NCI-H510A treated with DMSO at 0.1 percent for 48 hours (cell line): Measurements from ENCODE around the gene CHCHD6.

Experiments used
- DNase-seq: peaks from one replicate; lab custom pipeline; 2025; lab: John Stamatoyannopoulos, UW

CHCHD6 gene

GRCh38 chr3:126941721-126942270 is 237.8 kb downstream of the CHCHD6 start:
- no peak for DNase-seq

GRCh38 chr3:126944089-126944965 is 240.3 kb downstream of the CHCHD6 start:
- DNase-seq = no peak

GRCh38 chr3:126945171-126945721 is 241.2 kb downstream of the CHCHD6 start:
- DNase-seq = no peak

- DNase-seq = no peak
Observed at GRCh38 chr3:126945891-126946290, 241.9 kb downstream of the CHCHD6 start.

- no peak for DNase-seq
Observed at GRCh38 chr3:126946405-126946804, 242.4 kb downstream of the CHCHD6 start.

GRCh38 chr3:126947429-126947828 is 243.4 kb downstream of the CHCHD6 start:
- DNase-seq = no peak

GRCh38 chr3:126948980-126949535 is 245.0 kb downstream of the CHCHD6 start:
- DNase-seq = no peak

GRCh38 chr3:126951561-126951960 is 247.5 kb downstream of the CHCHD6 start:
- DNase-seq = no peak

GRCh38 chr3:126952261-126952982 is 248.4 kb downstream of the CHCHD6 start:
- DNase-seq = no peak

- no peak for DNase-seq
Observed at GRCh38 chr3:126952983-126953660, 249.1 kb downstream of the CHCHD6 start.

GRCh38 chr3:126954141-126954842 is 250.3 kb downstream of the CHCHD6 start:
- no peak for DNase-seq

GRCh38 chr3:126955004-126955790 is 251.2 kb downstream of the CHCHD6 start:
- DNase-seq = no peak

GRCh38 chr3:126956361-126956760 is 252.3 kb downstream of the CHCHD6 start:
- DNase-seq = no peak

GRCh38 chr3:126956866-126957650 is 253.0 kb downstream of the CHCHD6 start:
- no peak for DNase-seq

GRCh38 chr3:126957776-126958637 is 254.0 kb downstream of the CHCHD6 start:
- no peak for DNase-seq

GRCh38 chr3:126958638-126959085 is 254.6 kb downstream of the CHCHD6 start:
- DNase-seq = no peak

- no peak for DNase-seq
Observed at GRCh38 chr3:126959136-126959920, 255.3 kb downstream of the CHCHD6 start.
